ENCODE results near the gene XRRA1. TPM values are rescaled to one million over a fixed set of nuclear protein-coding genes. Genes with fewer than 3 reads are reported as not detected.
A peak's percentile ranks its signal among the peaks of the same experiment; 100 is the strongest.

Gene XRRA1
- total RNA-seq, 1 donor from 2014 or later: 10.0 TPM

- Histone ChIP-seq H3K27ac (no peak overlapping the region), H3K4me3 (peak overlapping the region; percentile 92), H3K9me3 (no peaks in the 10 kb centered on the region), H3K36me3 (peaks cover 8% of the 10 kb centered on the region), H3K4me1 (peaks cover 27% of the 10 kb centered on the region), H3K27me3 (ENCODE audit: low read depth) (no peaks in the 10 kb centered on the region)
- ATAC-seq (no peak), DNase-seq (no peak)
- intact Hi-C loops (cut with DNase I): no loop called here
- TF ChIP-seq CTCF (IDR thresholded peaks at IDR 0.05): no peak
Measured at GRCh38 chr11:74950374-74950969, 1.6 kb upstream of the XRRA1 start.

GRCh38 chr11:74949753-74950137 lies 854 bp upstream of the XRRA1 start:
- Histone ChIP-seq H3K27ac (peak overlapping the region; percentile 82), H3K27me3 (ENCODE audit: low read depth) (no peaks in the 10 kb centered on the region), H3K4me1 (peaks cover 27% of the 10 kb centered on the region), H3K9me3 (no peaks in the 10 kb centered on the region), H3K4me3 (peak overlapping the region; percentile 92), H3K36me3 (peaks cover 8% of the 10 kb centered on the region)
- TF ChIP-seq CTCF (IDR thresholded peaks at IDR 0.05): no peak
- ATAC-seq (peak in 1 of 2 donors; percentile 25), DNase-seq (no peak)
- intact Hi-C loops (cut with DNase I): no loop called here

GRCh38 chr11:74948546-74948897 lies 369 bp downstream of the XRRA1 start:
- Histone ChIP-seq H3K36me3 (peaks cover 5% of the 10 kb centered on the region), H3K4me3 (peak overlapping the region; percentile 92), H3K4me1 (peaks cover 27% of the 10 kb centered on the region), H3K27ac (peak overlapping the region; percentile 82), H3K9me3 (no peaks in the 10 kb centered on the region), H3K27me3 (ENCODE audit: low read depth) (no peaks in the 10 kb centered on the region)
- intact Hi-C loops (cut with DNase I): no loop called here
- ATAC-seq (peak; percentile 14 to 51), DNase-seq (no peak)
- no peak for TF ChIP-seq CTCF (IDR thresholded peaks at IDR 0.05)

GRCh38 chr11:74942073-74942759 lies 6.7 kb downstream of the XRRA1 start:
- no peak for TF ChIP-seq CTCF (IDR thresholded peaks at IDR 0.05)
- no peak overlapping the region for H3K4me3 ChIP-seq
- H3K36me3 ChIP-seq: peaks cover 15% of the 10 kb centered on the region
- no peak for DNase-seq
- no peak for ATAC-seq
- H3K27ac ChIP-seq: no peak overlapping the region
- no peaks in the 10 kb centered on the region for H3K27me3 ChIP-seq (ENCODE audit: low read depth)
- intact Hi-C loops (cut with DNase I): no loop called here
- H3K9me3 ChIP-seq: no peaks in the 10 kb centered on the region
- H3K4me1 ChIP-seq: no peaks in the 10 kb centered on the region

GRCh38 chr11:74941492-74941891 lies 7.4 kb downstream of the XRRA1 start:
- Histone ChIP-seq H3K9me3 (no peaks in the 10 kb centered on the region), H3K4me1 (no peaks in the 10 kb centered on the region), H3K27ac (no peak overlapping the region), H3K4me3 (no peak overlapping the region), H3K27me3 (ENCODE audit: low read depth) (no peaks in the 10 kb centered on the region), H3K36me3 (peaks cover 20% of the 10 kb centered on the region)
- no peak for TF ChIP-seq CTCF (IDR thresholded peaks at IDR 0.05)
- ATAC-seq: no peak
- intact Hi-C loops (cut with DNase I): no loop called here
- no peak for DNase-seq

Data from lower lobe of right lung (tissue), 2 donors.